Lower leg skin (tissue), 4 donors: ENCODE data around the gene ZNF778. TPM values are rescaled to one million over a fixed set of nuclear protein-coding genes. Genes with fewer than 3 reads are reported as not detected.

ENCODE experiments used
- DNase-seq, 2 donors: peaks; one replicate each; pipeline ENCODE4 v3.0.0-alpha.2; 2019; ENCODE audit warnings: low spot score in 2 of 2
- H3K4me3 ChIP-seq: fragments of 200-600 bp; sonication (generic); 2 replicates; pipeline ENCODE4 v1.5.1; 2017; ENCODE audit warnings: mild to moderate bottlenecking, low read depth; ENCODE audit not compliant: poor library complexity, severe bottlenecking
- POLR2A ChIP-seq, 2 donors: fragments of 450-650 bp; IDR thresholded peaks; one replicate each; pipeline ENCODE4 v1.6.1; 2016 to 2017; ENCODE audit warnings: antibody characterized with exemption in 2 of 2, mild to moderate bottlenecking in 1 of 2, moderate library complexity in 1 of 2
- WGBS, 2 donors: methylation state at CpG; one replicate each; pipeline ENCODE4 v1.1.5; 2018; 5-methylcytosine and 5-hydroxymethylcytosine counted together
- intact Hi-C: fragments of 100-400 bp; cut with DNase I; formaldehyde crosslinking; loops from one replicate; pipeline ENCODE4 v1.15.0; 2023; ENCODE audit warnings: low total_unique reads
- total RNA-seq, 4 donors: library from RNA; depleted of rRNA; stranded (reverse); fragments of >200 nt; gene quantifications; one replicate each; pipeline ENCODE4 v1.1.0, GENCODE V29; 2016
- TF ChIP-seq, protein P1 (sequence below), 3 donors: fragments of 450-650 bp; IDR thresholded peaks; one replicate each; pipeline ENCODE4 v1.5.1; 2016; ENCODE audit warnings: antibody characterized with exemption in 3 of 3, mild to moderate bottlenecking in 3 of 3, moderate library complexity in 2 of 3

ZNF778 gene
- total RNA-seq, 4 donors from 2014 or later: 10.9 to 34.8 (median 18.1) TPM

GRCh38 chr16:89210165-89210903 lies 7.2 kb upstream of the ZNF778 start:
- no peak for DNase-seq
- no peak overlapping the region for H3K4me3 ChIP-seq
- 75 to 76% methylated on average over 11 of the region's 11 CpGs for WGBS, 2 donors
- no peak for TF ChIP-seq POLR2A (IDR thresholded peaks at IDR 0.05)
- TF ChIP-seq, protein P1, sequence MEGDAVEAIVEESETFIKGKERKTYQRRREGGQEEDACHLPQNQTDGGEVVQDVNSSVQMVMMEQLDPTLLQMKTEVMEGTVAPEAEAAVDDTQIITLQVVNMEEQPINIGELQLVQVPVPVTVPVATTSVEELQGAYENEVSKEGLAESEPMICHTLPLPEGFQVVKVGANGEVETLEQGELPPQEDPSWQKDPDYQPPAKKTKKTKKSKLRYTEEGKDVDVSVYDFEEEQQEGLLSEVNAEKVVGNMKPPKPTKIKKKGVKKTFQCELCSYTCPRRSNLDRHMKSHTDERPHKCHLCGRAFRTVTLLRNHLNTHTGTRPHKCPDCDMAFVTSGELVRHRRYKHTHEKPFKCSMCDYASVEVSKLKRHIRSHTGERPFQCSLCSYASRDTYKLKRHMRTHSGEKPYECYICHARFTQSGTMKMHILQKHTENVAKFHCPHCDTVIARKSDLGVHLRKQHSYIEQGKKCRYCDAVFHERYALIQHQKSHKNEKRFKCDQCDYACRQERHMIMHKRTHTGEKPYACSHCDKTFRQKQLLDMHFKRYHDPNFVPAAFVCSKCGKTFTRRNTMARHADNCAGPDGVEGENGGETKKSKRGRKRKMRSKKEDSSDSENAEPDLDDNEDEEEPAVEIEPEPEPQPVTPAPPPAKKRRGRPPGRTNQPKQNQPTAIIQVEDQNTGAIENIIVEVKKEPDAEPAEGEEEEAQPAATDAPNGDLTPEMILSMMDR (IDR thresholded peaks at IDR 0.05): no peak
- intact Hi-C loops: loop anchor here (5.0 kb wide), 1 partner anchor 463 kb away; no protein-coding TSS in a partner anchor

DNA sequence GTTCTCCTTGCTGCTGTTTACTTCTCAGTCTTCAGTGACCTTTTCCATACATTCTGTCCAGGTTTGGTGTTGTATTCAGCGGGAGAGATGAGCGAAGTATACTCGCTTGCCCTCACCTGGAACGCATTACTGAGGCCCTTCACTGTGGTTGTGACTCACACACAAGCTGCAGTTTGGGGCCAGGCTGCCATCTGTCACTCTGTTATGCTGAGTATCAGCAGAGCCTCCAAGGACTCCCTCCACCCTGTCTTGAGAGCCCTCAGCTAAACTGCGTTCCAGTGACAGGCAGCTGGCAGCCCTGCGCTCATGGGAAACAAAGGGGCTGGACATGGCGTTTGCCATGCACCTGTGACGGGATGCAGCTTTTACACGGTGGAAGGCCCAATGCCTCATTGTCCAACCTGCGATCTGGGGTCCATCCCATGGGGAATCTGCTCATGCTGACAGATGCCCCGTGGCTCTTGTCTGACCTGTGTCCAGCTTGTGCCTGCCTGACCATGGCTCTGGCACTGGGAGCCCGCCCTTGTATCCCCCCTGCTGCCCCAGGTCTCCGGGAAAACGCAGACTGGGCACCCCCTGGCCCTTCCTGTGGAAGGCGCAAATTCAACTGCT lies 6.5 kb upstream of the ZNF778 start:
- no peak for TF ChIP-seq POLR2A (IDR thresholded peaks at IDR 0.05)
- TF ChIP-seq, protein P1 (IDR thresholded peaks at IDR 0.05): no peak
- no peak for DNase-seq
- intact Hi-C loops: loop anchor here (5.0 kb wide), 1 partner anchor 464 kb away; no protein-coding TSS in a partner anchor
- no peak overlapping the region for H3K4me3 ChIP-seq
- WGBS, 2 donors: 55 to 60% methylated on average over 11 to 15 of the region's 15 CpGs

DNA sequence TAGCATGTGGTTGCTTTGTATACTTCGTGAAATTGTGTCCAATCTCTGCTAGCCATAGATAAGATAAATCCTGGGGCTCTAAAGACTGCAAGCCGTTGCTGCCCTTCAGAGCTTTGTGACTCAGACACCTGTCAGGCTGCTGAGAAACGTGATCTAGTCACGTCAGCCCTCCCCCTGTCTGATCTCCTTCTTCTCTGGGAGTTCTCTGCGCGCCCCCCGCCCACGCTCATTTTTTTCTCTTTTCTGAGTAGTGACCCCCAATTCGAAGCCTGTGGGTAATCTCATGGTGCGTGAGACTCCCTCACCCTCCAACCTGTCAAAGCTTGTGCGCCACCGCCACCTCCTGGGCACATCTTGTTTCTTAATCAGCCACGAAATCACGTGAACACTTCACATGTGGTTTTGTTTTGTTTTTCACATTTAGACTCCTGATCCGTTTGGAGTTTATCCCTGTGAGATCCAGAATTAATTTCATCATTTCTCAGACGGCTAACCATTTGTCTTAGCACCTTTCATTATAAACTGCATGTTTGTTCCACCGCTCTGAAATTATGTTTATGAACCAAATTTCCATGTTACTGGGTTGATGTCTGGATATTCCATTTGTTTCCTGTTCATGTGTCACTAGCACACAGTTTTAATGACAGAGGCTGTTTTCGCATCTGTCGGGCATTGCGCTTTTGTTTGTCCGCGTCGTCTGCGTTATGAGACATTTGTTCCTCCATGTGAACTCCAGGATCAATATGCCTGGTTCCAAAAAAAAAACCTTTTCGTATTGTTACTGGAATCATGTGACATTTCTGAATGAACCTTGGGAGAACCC lies 977 bp upstream of the ZNF778 start:
- DNase-seq: peak; percentile 80 to 95
- intact Hi-C loops: no loop called here
- H3K4me3 ChIP-seq: peak overlapping the region; percentile 66
- TF ChIP-seq, protein P1 (IDR thresholded peaks at IDR 0.05): peak in 1 of 3 donors; percentile 20
- no peak for TF ChIP-seq POLR2A (IDR thresholded peaks at IDR 0.05)
- 2% methylated on average over 25 of the region's 25 CpGs for WGBS, 2 donors

- 0 to 2% methylated on average over 11 of the region's 11 CpGs for WGBS, 2 donors
- no peak for TF ChIP-seq POLR2A (IDR thresholded peaks at IDR 0.05)
- intact Hi-C loops: no loop called here
Observed at GRCh38 chr16:89217138-89217387, 440 bp upstream of the ZNF778 start.

DNA sequence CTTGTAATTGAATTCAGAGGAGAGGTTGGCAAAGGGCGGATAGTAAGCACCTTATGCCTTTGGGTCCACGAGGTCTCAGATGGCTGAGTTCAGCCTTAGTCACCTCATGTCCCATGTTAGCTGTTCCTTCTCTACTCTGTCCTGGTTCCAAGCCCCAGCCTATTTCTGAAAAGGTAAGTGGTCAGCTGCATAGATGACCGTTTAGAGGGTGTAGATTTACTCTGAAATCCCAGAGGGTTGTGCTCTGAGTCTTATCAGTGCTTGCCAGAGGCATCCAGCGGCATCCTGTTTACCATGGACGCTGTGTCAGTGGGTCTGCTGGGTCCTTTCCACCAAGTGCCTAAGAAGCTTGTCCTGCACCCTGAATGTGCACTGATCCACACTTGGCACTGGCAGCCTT lies 1.9 kb downstream of the ZNF778 start:
- TF ChIP-seq, protein P1 (IDR thresholded peaks at IDR 0.05): no peak
- no peak for TF ChIP-seq POLR2A (IDR thresholded peaks at IDR 0.05)
- WGBS, 2 donors: 72 to 74% methylated on average over 5 of the region's 5 CpGs
- H3K4me3 ChIP-seq: no peak overlapping the region
- intact Hi-C loops: no loop called here
- DNase-seq: no peak

More at GRCh38 chr16:89217138-89217387, 440 bp upstream of the ZNF778 start:
- DNase-seq: no peak
- peak overlapping the region; percentile 66 for H3K4me3 ChIP-seq

DNA sequence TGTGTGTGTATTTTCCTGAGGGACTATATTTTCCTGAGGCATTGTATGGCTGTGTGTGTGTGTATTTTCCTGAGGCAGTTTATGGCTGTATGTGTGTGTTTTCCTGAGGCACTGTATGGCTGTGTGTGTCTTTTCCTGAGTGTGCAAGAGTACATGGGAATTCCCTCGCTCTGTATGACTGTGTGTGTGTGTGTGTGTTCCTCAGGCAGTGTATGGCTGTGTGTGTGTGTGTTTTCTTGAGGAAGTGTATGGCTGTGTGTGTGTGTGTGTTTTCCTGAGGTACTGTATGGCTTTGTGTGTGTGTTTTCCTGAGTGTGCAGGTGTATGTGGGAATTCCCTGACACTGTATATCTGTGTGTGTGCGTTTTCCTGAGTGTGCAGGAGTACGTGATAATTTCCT lies 4.1 kb downstream of the ZNF778 start:
- TF ChIP-seq, protein P1 (IDR thresholded peaks at IDR 0.05): peak in 1 of 3 donors; percentile 46
- no peak for TF ChIP-seq POLR2A (IDR thresholded peaks at IDR 0.05)
- WGBS, 2 donors: 85 to 95% methylated on average over 3 of the region's 3 CpGs
- DNase-seq: no peak
- no peak overlapping the region for H3K4me3 ChIP-seq
- intact Hi-C loops: no loop called here
